Left lobe of liver (tissue), 2 donors: ENCODE data around the gene PMIS2. TPM values are rescaled to one million over a fixed set of nuclear protein-coding genes. Genes with fewer than 3 reads are reported as not detected.

Experiments
- ATAC-seq: fragments of 200-7000 bp; cut with Tn5 transposase; one replicate; pipeline ENCODE4 v1.9.1; 2020; ENCODE audit warnings: mild to moderate bottlenecking, moderate library complexity
- DNase-seq: peaks from one replicate; pipeline ENCODE4 v3.0.0-alpha.2; 2020; ENCODE audit warnings: low spot score
- total RNA-seq: library from RNA; stranded (reverse); gene quantifications from one replicate; pipeline ENCODE4 v1.2.1, GENCODE V29; 2021
- donor health status: DM: no; HTN: no; CAD: no; lungs with moderate emphysema.
- donor health status: DM: no; HTN: yes; CAD: no.

Gene PMIS2
- total RNA-seq, 1 donor from 2014 or later = not detected

- DNase-seq = no peak
- no peak for ATAC-seq
Measured at GRCh38 chr19:35623327-35624010, 37.5 kb downstream of the PMIS2 start.

GRCh38 chr19:35628264-35628564, 42.2 kb downstream of the PMIS2 start:
- no peak for ATAC-seq
- no peak for DNase-seq

GRCh38 chr19:35628565-35629331, 42.8 kb downstream of the PMIS2 start, which contains the start of gene RBM42:
RBM42 (plus strand) TSS chr19:35629036; CDS start chr19:35629154, 118 bp downstream.
- DNase-seq (peak; percentile 97), ATAC-seq (peak; percentile 99)

GRCh38 chr19:35629332-35629633, 43.3 kb downstream of the PMIS2 start:
- DNase-seq = no peak
- ATAC-seq = no peak

- no peak for ATAC-seq
- DNase-seq = no peak
Measured at GRCh38 chr19:35633727-35634440, 47.9 kb downstream of the PMIS2 start.

GRCh38 chr19:35636651-35637050, 50.7 kb downstream of the PMIS2 start:
- no peak for ATAC-seq

More at GRCh38 chr19:35636651-35637050, 50.7 kb downstream of the PMIS2 start:
- DNase-seq = no peak

Other genes with a start within 250 kb of the PMIS2 start
- gene FFAR1, start 238.3 kb upstream of the PMIS2 start, total RNA-seq = not detected
- gene FFAR3, start 227.7 kb upstream of the PMIS2 start, total RNA-seq = not detected
- gene GPR42, start 215.1 kb upstream of the PMIS2 start, total RNA-seq = not detected
- gene FFAR2, start 137.9 kb upstream of the PMIS2 start, total RNA-seq = not detected
- gene KRTDAP, start 95.7 kb upstream of the PMIS2 start, total RNA-seq = not detected
- gene DMKN, start 72.5 kb upstream of the PMIS2 start, total RNA-seq = 2.0 TPM
- not detected for gene SBSN, start 57.9 kb upstream of the PMIS2 start, total RNA-seq
- gene GAPDHS, start 52.7 kb upstream of the PMIS2 start, total RNA-seq = not detected
- 26.6 TPM for gene TMEM147, start 40.5 kb upstream of the PMIS2 start, total RNA-seq
- not detected for gene ATP4A, start 22.5 kb upstream of the PMIS2 start, total RNA-seq
- 5.7 TPM for gene HAUS5, start 26.6 kb downstream of the PMIS2 start, total RNA-seq
- 30.7 TPM for gene RBM42, start 42.9 kb downstream of the PMIS2 start, total RNA-seq
- 0.48 TPM for gene ETV2, start 55.6 kb downstream of the PMIS2 start, total RNA-seq
- 196 TPM for gene COX6B1, start 62.1 kb downstream of the PMIS2 start, total RNA-seq
- gene UPK1A, start 80.3 kb downstream of the PMIS2 start, total RNA-seq = not detected
- gene ZBTB32, start 118.4 kb downstream of the PMIS2 start, total RNA-seq = 0.10 TPM
- gene KMT2B, start 131.8 kb downstream of the PMIS2 start, total RNA-seq = 23.0 TPM
- gene IGFLR1, start 156.3 kb downstream of the PMIS2 start, total RNA-seq = 30.8 TPM
- gene U2AF1L4, start 159.2 kb downstream of the PMIS2 start, total RNA-seq = 15.1 TPM
- gene PSENEN, start 159.5 kb downstream of the PMIS2 start, total RNA-seq = 31.7 TPM
- 4.7 TPM for gene LIN37, start 162.4 kb downstream of the PMIS2 start, total RNA-seq
- gene HSPB6, start 170.9 kb downstream of the PMIS2 start, total RNA-seq = 7.0 TPM
- gene PROSER3, start 172.0 kb downstream of the PMIS2 start, total RNA-seq = 4.5 TPM
- 3.6 TPM for gene ARHGAP33, start 189.4 kb downstream of the PMIS2 start, total RNA-seq
- gene PRODH2, start 226.7 kb downstream of the PMIS2 start, total RNA-seq = 196 TPM